Keratinocyte (primary cell): ENCODE data around the gene CASP10.

Experiments
- CTCF ChIP-seq, 3 experiments: IDR thresholded peaks in 1 of 3; conservative IDR thresholded peaks in 1 of 3; optimal IDR thresholded peaks in 1 of 3; 2 replicates in 2 of 3; 3 replicates in 1 of 3; pipeline versions ENCODE3 to v1.5.1; 2011; ENCODE audit warnings: low read length in 3 of 3, mild to moderate bottlenecking in 3 of 3, moderate library complexity in 2 of 3, control low read depth in 1 of 3, inconsistent platforms in 1 of 3; ENCODE audit not compliant: insufficient read depth in 2 of 3; ENCODE audit errors: extremely low read depth in 1 of 3
- EZH2 ChIP-seq: IDR thresholded peaks from one replicate; pipeline ENCODE4 v1.6.1; 2012; ENCODE audit warnings: inconsistent platforms, mild to moderate bottlenecking, low read length, moderate library complexity

- TF ChIP-seq EZH2: no peak
- no peak for TF ChIP-seq CTCF (optimal IDR thresholded peaks at IDR 0.05 in 1 of 3, IDR thresholded peaks at IDR 0.05 in 1 of 3, conservative IDR thresholded peaks at IDR 0.05 in 1 of 3; ENCODE audit: extremely low read depth in 1 of 3, insufficient read depth in 2 of 3, low read length in 3 of 3)
These were observed 93.6 kb downstream of the CASP10 start for GRCh38 chr2:201276511-201276910.
